HG02623 (cell line): ENCODE data around the gene EVI2B.
"Not testable (repeated sequence)": the region's sequence is repeated elsewhere in the genome, so short reads cannot be mapped to it uniquely, and the experiment has no call there.

Source experiments
- ATAC-seq: cut with Tn5 transposase; IDR thresholded peaks from one replicate; pipeline ENCODE4 v1.9.1; 2021; ENCODE audit warnings: moderate library complexity; ENCODE audit not compliant: unreplicated experiment

The EVI2B gene

GRCh38 chr17:31313982-31314781, at the start of gene EVI2B:
Gene EVI2B (minus strand): TSS chr17:31314054. CDS start chr17:31305609, 8,445 bp downstream.
- ATAC-seq: no peak

- no peak for ATAC-seq
Observed at GRCh38 chr17:31357839-31358394, 44.1 kb upstream of the EVI2B start.

GRCh38 chr17:31357091-31357490, 43.2 kb upstream of the EVI2B start:
- no peak for ATAC-seq

- ATAC-seq: no peak
Observed at GRCh38 chr17:31355935-31356334, 42.1 kb upstream of the EVI2B start.

- ATAC-seq: no peak
Observed at GRCh38 chr17:31349454-31349853, 35.6 kb upstream of the EVI2B start.

- ATAC-seq: not testable (repeated sequence)
Observed at GRCh38 chr17:31345191-31345747, 31.4 kb upstream of the EVI2B start.

- ATAC-seq: no peak
Observed at GRCh38 chr17:31339906-31340661, 26.2 kb upstream of the EVI2B start.

- ATAC-seq: no peak
Observed at GRCh38 chr17:31329221-31329620, 15.4 kb upstream of the EVI2B start.

GRCh38 chr17:31328160-31328535, 14.3 kb upstream of the EVI2B start:
- ATAC-seq: no peak

GRCh38 chr17:31327534-31328159, 13.8 kb upstream of the EVI2B start:
- no peak for ATAC-seq

- no peak for ATAC-seq
Observed at GRCh38 chr17:31323551-31323950, 9.7 kb upstream of the EVI2B start.

- no peak for ATAC-seq
Observed at GRCh38 chr17:31321966-31322365, 8.1 kb upstream of the EVI2B start.

- no peak for ATAC-seq
Observed at GRCh38 chr17:31321481-31321880, 7.6 kb upstream of the EVI2B start, which contains the start of gene EVI2A. Gene EVI2A (minus strand): TSS chr17:31321622. CDS start chr17:31319013, 2,609 bp downstream.

GRCh38 chr17:31320791-31321190, 6.9 kb upstream of the EVI2B start:
- no peak for ATAC-seq

- ATAC-seq: no peak
Observed at GRCh38 chr17:31320241-31320640, 6.4 kb upstream of the EVI2B start.

GRCh38 chr17:31318851-31319661, 5.2 kb upstream of the EVI2B start:
- ATAC-seq: no peak

GRCh38 chr17:31318298-31318801, 4.5 kb upstream of the EVI2B start:
- no peak for ATAC-seq

- no peak for ATAC-seq
Observed at GRCh38 chr17:31314782-31315100, 887 bp upstream of the EVI2B start.

- ATAC-seq: not testable (repeated sequence)
Observed at GRCh38 chr17:31312223-31312622, 1.6 kb downstream of the EVI2B start.

GRCh38 chr17:31311526-31311925, 2.3 kb downstream of the EVI2B start:
- no peak for ATAC-seq
